ENCODE results near the gene CASP9.

Gene CASP9

GRCh38 chr1:15513192-15513591, 10.8 kb downstream of the CASP9 start:
- H3K4me3 ChIP-seq (ENCODE audit: control insufficient read depth, low read depth, low read length) = no peak overlapping the region
- TF ChIP-seq, protein P1, sequence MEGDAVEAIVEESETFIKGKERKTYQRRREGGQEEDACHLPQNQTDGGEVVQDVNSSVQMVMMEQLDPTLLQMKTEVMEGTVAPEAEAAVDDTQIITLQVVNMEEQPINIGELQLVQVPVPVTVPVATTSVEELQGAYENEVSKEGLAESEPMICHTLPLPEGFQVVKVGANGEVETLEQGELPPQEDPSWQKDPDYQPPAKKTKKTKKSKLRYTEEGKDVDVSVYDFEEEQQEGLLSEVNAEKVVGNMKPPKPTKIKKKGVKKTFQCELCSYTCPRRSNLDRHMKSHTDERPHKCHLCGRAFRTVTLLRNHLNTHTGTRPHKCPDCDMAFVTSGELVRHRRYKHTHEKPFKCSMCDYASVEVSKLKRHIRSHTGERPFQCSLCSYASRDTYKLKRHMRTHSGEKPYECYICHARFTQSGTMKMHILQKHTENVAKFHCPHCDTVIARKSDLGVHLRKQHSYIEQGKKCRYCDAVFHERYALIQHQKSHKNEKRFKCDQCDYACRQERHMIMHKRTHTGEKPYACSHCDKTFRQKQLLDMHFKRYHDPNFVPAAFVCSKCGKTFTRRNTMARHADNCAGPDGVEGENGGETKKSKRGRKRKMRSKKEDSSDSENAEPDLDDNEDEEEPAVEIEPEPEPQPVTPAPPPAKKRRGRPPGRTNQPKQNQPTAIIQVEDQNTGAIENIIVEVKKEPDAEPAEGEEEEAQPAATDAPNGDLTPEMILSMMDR (conservative IDR thresholded peaks at IDR 0.05; ENCODE audit: control insufficient read depth, insufficient read depth, low read depth, low read length) = no peak
- DNase-seq (ENCODE audit: low read depth) = no peak

- TF ChIP-seq, protein P1 (conservative IDR thresholded peaks at IDR 0.05; ENCODE audit: control insufficient read depth, insufficient read depth, low read depth, low read length) = no peak
- DNase-seq (ENCODE audit: low read depth) = peak; percentile 39
- no peak overlapping the region for H3K4me3 ChIP-seq (ENCODE audit: control insufficient read depth, low read depth, low read length)
Measured at GRCh38 chr1:15510611-15511405, 13.2 kb downstream of the CASP9 start.

DNA sequence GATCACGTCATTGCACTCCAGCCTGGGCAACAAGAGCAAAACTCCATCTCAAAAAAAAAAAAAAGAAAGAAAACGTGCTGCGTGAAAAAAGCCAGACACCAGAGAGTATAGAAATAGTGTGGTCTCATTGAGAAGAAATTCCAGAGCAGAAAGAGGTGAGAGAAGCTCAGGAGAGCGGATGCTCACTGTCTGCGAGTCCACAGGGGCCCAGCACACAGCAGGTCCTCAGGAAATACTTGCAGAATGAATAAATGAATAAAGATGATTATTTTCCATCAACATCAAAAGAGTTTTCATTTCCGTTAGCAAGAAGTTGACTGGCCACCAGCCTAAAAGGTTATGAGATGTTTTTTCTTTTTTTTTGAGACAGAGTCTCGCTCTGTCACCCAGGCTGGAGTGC, 14.4 kb downstream of the CASP9 start:
- no peak for DNase-seq (ENCODE audit: low read depth)
- TF ChIP-seq, protein P1 (conservative IDR thresholded peaks at IDR 0.05; ENCODE audit: control insufficient read depth, insufficient read depth, low read depth, low read length) = no peak
- H3K4me3 ChIP-seq (ENCODE audit: control insufficient read depth, low read depth, low read length) = no peak overlapping the region

DNA sequence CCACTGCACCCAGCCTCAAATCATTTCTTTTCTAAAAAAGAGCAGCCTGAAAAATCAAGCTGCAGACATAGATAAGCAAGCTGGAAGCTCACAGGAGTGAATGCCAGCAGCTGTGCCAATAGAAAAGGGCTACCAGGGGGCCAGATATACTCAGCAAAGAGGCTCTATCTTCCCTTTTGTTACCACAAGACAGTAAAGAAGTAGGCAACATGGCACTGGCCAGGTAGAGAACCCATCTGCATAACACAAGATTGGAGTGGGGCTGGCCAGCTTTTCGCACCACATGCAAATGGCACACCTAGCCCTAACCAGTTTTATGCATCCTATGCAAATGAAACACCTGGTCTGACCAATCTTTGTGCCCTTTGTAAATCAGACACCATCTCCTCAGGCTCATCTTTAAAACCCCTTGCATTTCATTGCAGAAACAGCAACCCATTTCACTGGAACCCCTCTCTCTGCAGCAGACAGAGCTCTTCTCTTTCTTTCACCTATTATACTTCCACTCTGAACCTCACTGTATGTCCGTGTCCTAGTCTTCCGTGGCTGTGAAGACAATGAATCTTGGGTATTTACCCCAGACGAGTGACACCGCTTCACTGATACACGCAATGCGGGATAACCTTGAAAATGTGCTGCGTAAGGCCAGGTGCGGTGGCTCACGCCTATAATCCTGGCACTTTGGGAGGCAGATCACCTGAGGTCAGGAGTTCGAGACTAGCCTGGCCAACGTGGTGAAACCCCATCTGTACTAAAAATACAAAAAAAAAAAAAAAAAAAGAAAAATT, 15.1 kb downstream of the CASP9 start:
- DNase-seq (ENCODE audit: low read depth) = no peak
- H3K4me3 ChIP-seq (ENCODE audit: control insufficient read depth, low read depth, low read length) = no peak overlapping the region
- TF ChIP-seq, protein P1 (conservative IDR thresholded peaks at IDR 0.05; ENCODE audit: control insufficient read depth, insufficient read depth, low read depth, low read length) = no peak

GRCh38 chr1:15507278-15507677, 16.7 kb downstream of the CASP9 start:
- DNase-seq (ENCODE audit: low read depth) = no peak
- H3K4me3 ChIP-seq (ENCODE audit: control insufficient read depth, low read depth, low read length) = no peak overlapping the region
- TF ChIP-seq, protein P1 (conservative IDR thresholded peaks at IDR 0.05; ENCODE audit: control insufficient read depth, insufficient read depth, low read depth, low read length) = no peak

GRCh38 chr1:15506831-15507230, 17.2 kb downstream of the CASP9 start:
- H3K4me3 ChIP-seq (ENCODE audit: control insufficient read depth, low read depth, low read length) = no peak overlapping the region
- TF ChIP-seq, protein P1 (conservative IDR thresholded peaks at IDR 0.05; ENCODE audit: control insufficient read depth, insufficient read depth, low read depth, low read length) = no peak
- no peak for DNase-seq (ENCODE audit: low read depth)

Data from fibroblast of mammary gland (primary cell).